Activated CD8-positive, alpha-beta memory T cell treated with anti-CD3 and anti-CD28 coated beads for 48 hours (primary cell): ENCODE results near the gene AGBL2.
"Not testable (repeated sequence)": the region's sequence is repeated elsewhere in the genome, so short reads cannot be mapped to it uniquely, and the experiment has no call there.

Experiments used
- DNase-seq, 3 experiments: peaks; one replicate each; pipeline ENCODE4 v3.0.0-alpha.2; 2020; ENCODE audit warnings: low read depth in 2 of 3, low spot score in 2 of 3

Gene AGBL2

DNA sequence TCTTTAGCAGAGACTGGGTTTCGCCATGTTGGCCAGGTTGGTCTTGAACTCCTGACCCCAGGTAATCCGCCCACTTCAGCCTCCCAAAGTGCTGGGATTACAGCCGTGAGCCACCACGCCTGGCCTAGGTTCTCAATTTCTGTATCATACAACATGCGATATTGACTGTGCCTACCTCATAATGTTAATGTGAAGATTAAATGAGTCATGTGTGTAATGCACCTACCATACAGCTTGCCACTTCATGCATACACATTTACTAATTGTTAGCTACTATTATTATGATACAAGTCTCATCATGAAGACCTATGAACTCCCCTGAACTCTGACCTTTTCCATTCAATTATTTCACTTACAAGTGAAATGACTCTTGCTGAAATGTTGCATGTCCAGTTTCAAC lies 25.7 kb downstream of the AGBL2 start:
- DNase-seq = no peak

GRCh38 chr11:47688991-47689390 lies 26.2 kb downstream of the AGBL2 start:
- no peak for DNase-seq

DNA sequence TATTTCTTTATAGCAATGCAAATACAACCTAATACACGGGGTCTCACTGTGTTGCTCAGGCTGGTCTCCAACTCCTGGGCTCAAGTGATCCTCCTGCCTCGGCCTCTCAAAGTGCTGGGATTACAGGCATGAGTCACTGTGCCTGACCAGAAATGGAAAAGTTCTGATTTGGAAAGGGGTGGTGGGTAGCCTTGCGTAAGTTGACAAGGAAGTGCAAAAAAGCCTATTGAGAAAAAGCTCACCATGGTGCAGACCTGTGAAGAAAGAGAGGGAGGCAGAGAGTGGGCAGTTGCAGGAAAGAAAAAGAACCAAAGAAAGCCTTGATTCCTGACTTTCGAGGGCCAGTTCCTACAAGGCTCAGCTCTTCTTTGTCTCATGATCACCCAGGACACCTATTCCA lies 27.1 kb downstream of the AGBL2 start:
- DNase-seq = no peak

DNA sequence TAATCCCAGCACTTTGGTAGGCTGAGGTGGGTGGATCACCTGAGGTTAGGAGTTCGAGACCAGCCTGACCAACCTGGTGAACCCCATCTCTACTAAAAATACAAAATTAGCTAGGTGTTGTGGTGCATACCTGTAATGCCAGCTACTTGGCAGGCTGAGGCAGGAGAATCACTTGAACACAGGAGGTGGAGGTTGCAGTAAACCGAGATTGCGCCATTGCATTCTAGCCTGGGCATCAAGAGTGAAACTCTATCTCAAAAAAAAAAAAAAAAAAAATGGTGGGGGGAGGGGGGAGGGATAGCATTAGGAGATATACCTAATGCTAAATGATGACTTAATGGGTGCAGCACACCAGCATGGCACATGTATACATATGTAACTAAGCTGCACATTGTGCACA lies 28.5 kb downstream of the AGBL2 start:
- not testable (repeated sequence) for DNase-seq

- no peak for DNase-seq
Observed at GRCh38 chr11:47686151-47686550, 29.0 kb downstream of the AGBL2 start.

GRCh38 chr11:47675851-47676250 lies 39.3 kb downstream of the AGBL2 start:
- no peak for DNase-seq

DNA sequence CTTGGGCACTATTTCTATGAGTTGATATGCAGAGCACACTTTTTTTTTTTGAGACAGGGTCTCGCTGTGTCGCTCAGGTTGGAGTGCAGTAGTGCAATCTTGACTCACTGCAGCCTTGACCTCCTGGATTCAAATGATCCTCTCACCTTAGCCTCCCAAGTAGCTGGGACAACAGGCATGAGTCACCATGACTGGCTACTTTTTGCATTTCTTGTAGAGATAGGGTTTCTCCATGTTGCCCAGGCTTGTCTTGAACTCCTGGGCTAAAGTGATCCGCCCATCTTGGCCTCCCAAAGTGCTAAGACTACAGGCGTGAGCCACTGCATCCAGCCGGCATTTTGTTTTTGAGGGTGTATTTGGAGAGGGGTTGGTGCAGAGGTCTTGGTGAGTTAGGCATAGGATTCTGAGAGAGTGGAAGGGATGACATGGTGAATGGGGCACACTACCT lies 42.9 kb downstream of the AGBL2 start:
- no peak for DNase-seq

DNA sequence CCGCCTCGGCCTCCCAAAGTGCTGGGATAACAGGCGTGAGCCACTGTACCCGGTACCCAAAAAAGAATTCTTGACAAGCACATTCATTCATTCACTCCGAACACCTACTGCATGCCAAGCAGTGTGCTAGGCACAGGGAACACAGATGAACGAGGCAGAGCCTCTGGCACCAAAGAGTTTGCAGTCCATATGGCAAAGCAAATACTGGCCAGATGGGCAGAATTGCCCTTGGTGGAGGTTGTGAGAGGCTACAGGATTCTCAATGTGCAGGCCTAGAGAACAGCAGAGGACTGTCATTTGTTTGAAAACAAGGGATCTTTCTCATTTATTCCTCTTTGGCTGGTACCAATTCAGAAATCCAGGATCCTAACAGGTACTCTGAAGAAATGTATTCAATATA lies 45.3 kb downstream of the AGBL2 start:
- DNase-seq = no peak

- no peak for DNase-seq
Observed at GRCh38 chr11:47668665-47669064, 46.5 kb downstream of the AGBL2 start.

GRCh38 chr11:47667555-47667954 lies 47.6 kb downstream of the AGBL2 start:
- no peak for DNase-seq

- DNase-seq = no peak
Observed at GRCh38 chr11:47667135-47667534, 48.0 kb downstream of the AGBL2 start.

DNA sequence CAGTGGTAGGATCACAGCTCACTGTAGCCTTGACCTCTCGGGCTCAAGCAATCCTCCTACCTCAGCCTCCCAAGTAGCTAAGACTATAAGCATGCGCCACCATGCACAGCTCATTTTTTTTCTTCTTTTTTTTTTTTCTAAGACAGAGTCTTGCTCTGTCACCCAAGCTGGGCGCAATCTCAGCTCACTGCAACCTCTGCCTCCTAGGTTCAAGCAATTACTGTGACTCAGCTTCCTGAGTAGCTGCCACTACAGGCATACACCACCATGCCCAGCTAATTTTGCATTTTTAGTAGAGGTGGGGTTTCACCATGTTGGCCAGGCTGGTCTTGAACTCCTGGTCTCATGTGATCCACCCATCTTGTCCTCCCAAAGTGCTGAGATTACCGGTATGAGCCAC lies 50.2 kb downstream of the AGBL2 start:
- DNase-seq = not testable (repeated sequence)

GRCh38 chr11:47661245-47661644 lies 53.9 kb downstream of the AGBL2 start:
- no peak for DNase-seq

GRCh38 chr11:47659276-47659675 lies 55.9 kb downstream of the AGBL2 start:
- no peak for DNase-seq

- no peak for DNase-seq
Observed at GRCh38 chr11:47656260-47656885, 58.8 kb downstream of the AGBL2 start.

DNA sequence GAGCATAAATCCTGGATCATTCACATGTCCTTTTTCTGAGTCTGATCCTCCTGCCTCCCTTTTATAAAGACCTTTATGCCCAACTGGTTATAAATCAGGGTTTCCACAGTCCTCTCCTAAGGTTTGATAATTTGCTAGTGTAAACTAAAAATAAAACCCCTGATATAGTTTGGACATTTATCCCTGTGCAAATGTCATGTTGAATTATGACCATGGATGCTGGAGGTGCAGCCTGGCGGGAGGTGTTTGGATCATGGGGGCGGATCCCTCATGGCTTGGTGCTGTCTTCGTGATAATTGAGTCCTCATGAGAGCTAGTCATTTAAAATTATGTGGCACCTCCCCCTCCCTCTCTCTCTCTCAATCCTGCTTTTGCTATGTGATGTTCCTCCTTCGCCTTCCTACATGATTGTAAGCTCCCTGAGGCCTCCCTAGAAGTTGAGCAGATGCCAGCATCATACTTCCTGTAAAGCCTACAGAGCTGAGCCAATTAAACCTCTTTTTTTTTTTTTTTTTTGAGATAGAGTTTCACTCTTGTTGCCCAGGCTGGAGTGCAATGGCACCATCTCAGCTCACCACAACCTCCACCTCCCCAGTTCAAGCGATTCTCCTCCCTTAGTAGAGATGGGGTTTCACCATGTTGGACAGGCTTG lies 63.2 kb downstream of the AGBL2 start:
- DNase-seq = no peak

- no peak for DNase-seq
Observed at GRCh38 chr11:47649276-47649675, 65.9 kb downstream of the AGBL2 start.

GRCh38 chr11:47646019-47646418 lies 69.2 kb downstream of the AGBL2 start:
- DNase-seq = no peak

GRCh38 chr11:47645500-47645899 lies 69.7 kb downstream of the AGBL2 start:
- no peak for DNase-seq

- peak; percentile 81 to 96 (median 82) for DNase-seq
Observed at GRCh38 chr11:47642099-47642855, 72.9 kb downstream of the AGBL2 start, which contains the start of gene MTCH2. Gene MTCH2 (minus strand): TSS chr11:47642559. CDS start chr11:47642465, 94 bp downstream.

- no peak for DNase-seq
Observed at GRCh38 chr11:47641600-47642098, 73.5 kb downstream of the AGBL2 start.

- not testable (repeated sequence) for DNase-seq
Observed at GRCh38 chr11:47640506-47640905, 74.7 kb downstream of the AGBL2 start.
